Stimulated activated CD4-positive, alpha-beta T cell treated with anti-CD3 and anti-CD28 coated beads, Interleukin-2, amount 100 ng/mL, for 48 hours (primary cell): Measurements from ENCODE around the gene TMPRSS11E.
"Not testable (repeated sequence)": the region's sequence is repeated elsewhere in the genome, so short reads cannot be mapped to it uniquely, and the experiment has no call there.

Source experiments
- DNase-seq, 2 donors: peaks; one replicate each; pipeline ENCODE4 v3.0.0-alpha.2; 2020

The TMPRSS11E gene

DNA sequence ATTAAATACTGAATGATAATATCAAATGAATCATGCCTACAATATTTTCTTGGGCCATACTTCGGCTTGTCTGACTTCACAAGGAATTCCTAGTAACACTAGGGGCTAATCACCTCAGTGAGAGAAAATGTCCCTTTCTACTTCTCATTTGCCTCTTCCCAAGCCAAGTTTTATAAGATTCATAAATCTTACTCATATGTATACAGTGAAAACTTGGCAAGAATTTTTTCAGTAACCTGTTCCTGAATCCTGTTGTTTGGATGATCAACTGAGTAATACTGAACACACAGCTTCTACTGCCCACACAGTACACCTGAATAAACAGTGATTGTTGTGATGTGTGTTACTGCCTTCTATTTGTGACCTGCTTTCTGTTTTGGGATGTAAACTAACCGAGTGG is 16.5 kb downstream of the TMPRSS11E start:
- no peak for DNase-seq

DNA sequence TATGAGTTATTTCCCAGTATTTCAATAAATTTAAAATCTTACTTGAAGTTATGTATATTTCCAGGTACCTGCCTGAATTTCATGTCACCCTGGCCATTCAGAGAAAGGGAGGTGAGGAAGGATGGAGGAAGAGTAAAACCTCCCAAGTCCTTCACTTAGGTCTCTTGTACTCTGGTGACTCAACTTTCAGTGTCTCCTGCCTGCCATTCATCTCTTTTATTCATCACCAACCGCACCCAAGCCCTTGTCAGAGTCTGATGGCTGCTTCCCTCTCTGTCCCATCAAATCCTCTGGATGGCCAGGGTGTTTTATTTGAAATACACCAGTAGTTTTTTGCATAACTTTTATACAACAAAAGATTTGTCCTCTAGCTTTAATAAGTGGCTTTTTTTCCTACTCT is 17.8 kb downstream of the TMPRSS11E start:
- no peak for DNase-seq

DNA sequence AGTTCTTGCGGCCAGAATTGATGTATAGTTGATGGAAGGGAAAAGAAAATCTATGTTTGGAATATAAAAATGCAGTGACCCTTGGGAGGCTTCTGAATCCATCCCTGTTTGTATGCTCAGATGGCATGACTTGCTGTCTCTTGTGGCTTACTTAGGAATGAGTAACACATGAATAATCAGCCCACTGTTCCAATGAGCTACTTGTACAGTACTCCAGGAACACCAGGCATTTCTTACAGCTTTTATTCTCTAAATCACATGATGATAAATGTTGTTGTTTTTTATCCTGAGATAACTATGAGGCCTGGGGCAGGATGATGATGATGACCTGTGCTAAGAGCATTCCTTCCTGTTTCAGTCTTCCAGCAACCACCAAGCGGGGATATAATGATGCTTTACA is 18.9 kb downstream of the TMPRSS11E start:
- DNase-seq, result no peak

DNA sequence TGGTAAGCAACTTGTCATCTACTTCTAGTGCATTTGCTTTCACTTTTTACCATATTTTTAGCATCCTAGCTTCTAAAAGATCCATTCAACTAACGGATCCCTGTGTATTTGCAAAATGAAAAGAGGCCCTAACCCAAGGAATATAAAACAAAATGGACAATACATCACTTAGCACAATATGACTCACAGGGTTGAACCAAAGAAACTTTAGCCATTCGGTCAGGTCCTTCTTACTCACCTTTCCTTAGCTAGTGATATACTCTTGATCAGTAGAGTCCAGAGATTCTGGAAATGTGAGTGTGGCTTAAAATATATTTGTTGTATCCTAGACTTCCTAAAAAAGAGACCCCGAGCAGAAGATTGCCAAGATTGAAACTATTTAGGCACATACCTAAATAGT is 19.5 kb downstream of the TMPRSS11E start:
- no peak for DNase-seq

DNA sequence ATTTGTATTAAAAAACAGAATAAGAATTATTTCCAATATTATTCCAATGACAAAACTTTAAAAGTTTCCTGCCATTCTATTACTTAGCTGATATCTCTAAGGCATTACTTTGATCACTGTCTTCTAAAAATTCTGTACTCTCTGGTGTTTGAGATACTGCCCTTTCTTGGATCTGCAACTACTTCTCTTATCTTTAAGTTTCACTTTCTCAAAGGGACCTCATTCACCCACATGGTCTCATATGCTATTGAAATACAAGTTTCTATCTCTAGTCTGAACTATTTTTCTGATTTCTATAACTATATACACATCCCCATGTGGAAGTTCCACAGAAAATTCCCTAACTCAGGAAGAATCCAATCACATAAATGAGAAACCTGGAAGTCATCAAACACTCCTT is 22.2 kb downstream of the TMPRSS11E start:
- DNase-seq, result no peak

DNA sequence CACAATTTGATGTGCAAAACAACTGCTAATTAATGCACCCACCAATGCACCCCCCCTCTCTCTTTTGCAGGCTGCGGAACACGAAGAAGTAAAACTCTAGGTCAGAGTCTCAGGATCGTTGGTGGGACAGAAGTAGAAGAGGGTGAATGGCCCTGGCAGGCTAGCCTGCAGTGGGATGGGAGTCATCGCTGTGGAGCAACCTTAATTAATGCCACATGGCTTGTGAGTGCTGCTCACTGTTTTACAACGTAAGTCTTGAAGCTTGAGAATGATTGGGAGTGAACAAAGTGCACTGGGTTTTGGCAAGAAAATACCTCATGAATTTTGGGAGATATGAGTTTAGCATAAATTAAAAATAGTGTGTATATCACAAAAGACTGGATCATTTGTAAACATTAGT is 28.9 kb downstream of the TMPRSS11E start:
- no peak for DNase-seq

DNA sequence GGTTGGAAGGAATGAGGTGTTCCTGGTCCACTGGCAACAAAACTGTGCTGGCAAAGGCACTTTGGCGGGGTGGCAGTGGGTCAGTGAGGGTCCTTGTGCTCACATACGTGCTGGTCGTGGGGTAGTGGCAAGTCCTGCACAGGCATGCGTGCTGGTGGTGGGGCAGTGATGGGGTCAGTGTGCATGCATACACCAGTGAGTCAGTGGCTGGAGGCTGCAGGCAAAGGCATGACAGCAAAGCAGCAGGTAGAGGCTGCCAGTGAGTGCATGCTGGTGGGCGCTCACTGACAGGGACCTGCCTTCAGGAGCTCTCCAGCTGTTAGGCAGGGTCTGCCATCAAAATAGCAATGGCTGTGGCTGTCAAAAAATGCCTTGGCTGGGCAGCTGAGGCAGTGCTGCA is 42.1 kb downstream of the TMPRSS11E start:
- DNase-seq, result no peak

DNA sequence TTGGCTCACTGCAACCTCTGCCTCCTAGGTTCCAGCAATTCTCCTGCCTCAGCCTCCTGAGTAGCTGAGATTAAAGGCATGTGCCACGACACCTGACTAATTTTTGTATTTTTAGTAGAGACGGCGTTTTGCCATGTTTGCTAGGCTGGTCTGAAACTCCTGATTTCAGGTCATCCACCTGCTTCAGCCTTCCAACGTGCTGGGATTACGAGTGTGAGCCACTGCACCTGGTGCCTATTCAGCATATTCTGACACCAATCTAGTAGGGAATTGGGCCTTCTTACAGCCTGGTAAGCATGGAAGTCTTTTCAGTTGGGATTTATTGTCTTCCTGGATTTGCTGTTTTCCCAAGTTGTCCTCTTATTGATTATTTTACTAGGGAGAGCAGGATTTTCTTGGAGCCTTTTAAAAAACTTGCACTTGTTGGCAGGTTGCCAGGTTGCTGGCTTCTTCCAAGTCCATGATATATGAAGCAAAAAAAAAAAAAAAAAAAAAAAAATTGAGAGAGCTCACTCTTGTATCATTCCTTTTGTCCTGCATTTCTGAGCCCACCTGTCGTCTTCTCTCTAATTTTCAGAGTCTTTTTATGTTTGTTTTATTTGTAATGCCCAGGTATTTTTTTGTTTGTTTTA is 43.7 kb downstream of the TMPRSS11E start:
- DNase-seq, result no peak

DNA sequence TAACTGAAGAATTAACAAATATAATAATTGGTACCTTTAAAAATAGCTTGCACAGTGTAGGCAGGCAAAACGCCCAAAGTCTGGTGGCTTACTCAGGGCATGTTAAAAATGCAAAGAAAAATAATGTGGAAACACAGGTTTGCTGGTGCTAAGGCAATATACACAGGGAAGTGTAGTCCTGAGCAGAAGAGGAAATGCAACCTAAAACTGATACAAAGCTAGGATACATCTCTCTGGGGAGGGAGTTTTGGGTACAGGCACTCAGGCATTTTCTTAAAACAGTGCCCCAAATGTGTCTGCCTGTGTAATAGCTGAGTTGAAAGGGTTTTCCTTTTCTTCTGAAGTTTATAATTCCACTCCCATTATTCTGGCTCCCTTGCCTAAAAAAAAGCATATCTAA is 47.4 kb downstream of the TMPRSS11E start:
- no peak for DNase-seq

DNA sequence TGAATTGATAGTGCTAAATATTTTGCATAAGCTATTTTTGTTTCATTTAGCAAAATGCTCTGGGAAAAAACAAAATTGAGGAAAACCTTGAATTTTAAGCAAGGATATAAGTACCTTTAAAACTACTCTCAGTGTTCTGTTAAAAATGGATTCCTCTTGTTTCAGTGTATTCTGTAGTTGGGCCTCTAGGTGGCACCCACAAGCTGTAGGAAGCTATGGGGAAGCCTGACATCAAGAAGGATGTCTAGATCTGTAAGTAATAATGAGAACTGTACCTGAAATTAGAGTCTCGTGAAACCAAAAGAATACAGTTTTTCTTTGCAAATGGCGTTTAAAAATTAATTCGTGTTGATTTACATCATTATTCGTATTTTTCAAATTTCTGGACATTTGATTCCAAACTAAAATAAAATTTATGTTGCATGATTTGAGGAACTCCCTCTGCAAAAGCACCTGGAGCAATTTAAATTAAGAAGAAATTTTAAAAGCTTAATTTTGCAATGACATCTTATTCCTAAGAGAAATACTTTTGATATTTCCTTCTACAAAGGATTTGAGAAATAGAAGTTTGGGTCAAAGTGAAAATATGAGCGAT is 51.2 kb downstream of the TMPRSS11E start:
- peak; percentile 43 to 50 for DNase-seq

DNA sequence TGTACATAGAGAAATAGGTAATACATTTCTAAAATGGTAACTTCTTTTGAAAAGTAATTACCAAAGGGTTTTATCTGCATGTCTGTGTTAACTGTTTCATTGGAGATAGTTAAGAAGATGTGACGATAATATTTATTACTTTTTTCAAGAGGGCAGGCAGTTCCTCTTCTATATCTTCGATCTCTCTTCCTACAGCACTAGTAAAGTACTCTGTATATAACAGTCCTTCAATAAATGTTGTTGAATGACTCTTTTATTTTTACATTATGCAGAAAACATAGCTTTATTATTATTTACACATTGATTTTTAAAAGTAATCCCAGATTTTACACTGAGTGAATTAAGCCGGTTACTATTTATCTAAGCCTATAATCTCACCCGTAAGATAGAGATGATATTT is 51.8 kb downstream of the TMPRSS11E start:
- DNase-seq, result no peak

DNA sequence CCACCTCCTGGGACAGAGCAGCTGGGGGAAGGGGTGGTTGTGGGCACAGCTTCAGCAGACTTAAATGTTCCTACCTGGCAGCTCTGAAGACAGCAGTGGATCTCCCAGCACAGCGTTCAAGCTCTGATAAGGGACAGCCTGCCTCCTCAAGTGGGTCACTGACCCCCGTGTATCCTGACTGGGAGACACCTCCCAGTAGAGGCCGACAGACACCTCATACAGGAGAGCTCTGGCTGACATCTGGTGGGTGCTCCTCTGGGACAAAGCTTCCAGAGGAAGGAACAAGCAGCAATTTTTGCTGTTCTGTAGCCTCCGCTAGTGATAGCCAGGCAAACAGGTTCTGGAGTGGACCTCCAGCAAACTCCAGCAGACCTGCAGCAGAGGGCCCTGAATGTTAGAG is 56.2 kb downstream of the TMPRSS11E start:
- not testable (repeated sequence) for DNase-seq

DNA sequence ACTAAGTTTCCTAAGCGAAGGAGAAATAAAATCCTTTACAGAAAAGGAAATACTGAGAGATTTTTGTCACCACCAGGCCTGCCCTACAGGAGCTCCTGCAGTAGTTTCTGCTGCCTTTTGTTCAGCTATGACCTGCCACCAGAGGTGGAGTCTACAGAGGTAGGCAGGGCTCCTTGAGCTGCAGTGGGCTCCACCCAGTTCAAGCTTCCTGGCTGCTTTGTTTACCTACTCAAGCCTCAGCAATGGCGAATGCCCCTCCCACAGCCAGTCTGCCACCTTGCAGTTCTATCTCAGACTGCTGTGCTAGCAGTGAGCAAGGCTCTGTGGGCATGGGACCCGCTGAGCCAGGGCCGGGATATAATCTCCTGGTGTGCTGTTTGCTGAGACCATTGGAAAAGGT is 57.6 kb downstream of the TMPRSS11E start:
- not testable (repeated sequence) for DNase-seq

DNA sequence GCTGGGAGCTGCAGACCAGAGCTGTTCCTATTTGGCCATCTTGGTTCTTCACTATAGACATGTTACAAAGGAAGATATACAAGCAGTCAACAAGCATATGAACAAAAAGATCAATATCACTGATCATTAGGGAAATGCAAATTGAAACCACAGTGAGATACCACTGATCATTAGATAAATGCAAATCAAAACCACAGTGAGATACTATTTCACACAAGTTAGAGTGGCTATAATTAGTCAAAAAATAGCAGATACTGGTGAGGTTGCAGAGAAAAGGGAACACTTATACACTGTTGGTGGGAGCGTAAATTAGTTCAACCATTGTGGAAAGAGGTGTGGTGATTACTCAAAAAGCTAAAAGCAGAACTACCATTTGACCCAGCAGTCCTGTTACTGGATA is 58.2 kb downstream of the TMPRSS11E start:
- DNase-seq, result not testable (repeated sequence)

DNA sequence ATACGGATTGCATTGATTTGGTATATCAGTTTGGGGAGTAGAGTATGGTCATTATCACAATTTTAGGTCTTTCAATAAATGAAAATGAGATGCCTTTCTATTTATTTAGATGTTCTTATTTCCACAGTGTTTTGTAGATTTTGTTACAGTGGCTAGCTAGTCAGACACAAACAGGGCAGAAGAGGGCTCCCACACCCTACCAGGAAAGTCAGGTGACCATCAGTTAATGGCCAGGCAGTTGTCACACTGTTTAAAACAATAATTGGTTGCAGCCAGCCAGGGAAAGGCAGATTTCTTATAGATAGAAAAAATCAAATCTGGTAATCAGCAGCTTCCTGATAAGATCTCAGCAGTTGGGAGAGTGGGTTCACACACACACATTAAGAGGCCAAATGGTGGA is 71.6 kb downstream of the TMPRSS11E start:
- no peak for DNase-seq

DNA sequence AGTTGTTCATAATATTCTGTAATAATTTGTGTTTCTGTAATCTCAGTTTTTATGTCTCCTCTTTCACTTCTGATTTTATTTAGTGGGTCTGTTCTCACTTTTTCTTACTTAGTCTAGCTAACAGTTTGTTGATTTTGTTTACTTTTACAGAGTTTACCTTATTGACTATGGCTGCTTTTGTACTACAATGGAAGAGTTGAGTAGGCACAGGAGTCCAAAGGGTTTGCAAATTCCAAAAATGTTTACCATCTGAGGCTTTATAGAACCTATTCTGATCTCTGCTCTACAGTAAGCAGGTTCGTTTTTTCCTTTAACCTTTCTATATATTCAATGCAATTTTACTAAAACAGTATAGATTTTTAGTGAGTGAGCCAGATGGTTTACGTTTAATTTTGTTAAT is 73.7 kb downstream of the TMPRSS11E start:
- no peak for DNase-seq

DNA sequence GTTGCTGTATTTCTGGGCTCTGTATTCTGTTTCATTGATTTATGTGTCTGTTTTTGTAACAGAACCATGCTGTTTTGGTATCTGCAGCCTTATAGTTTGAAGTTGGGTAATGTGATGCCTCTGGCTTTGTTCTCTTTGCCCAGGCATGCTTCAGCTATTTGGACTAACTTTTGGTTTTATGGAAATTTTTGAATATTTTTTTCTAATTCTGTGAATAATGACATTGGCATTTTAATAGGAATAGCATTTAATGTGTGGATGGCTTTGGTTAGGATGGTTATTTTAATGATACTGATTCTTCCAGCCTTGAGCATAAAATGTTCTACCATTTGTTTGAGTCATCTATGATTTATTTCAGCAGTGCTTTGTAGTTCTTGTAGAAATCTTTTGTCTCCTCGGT is 75.0 kb downstream of the TMPRSS11E start:
- DNase-seq, result not testable (repeated sequence)

DNA sequence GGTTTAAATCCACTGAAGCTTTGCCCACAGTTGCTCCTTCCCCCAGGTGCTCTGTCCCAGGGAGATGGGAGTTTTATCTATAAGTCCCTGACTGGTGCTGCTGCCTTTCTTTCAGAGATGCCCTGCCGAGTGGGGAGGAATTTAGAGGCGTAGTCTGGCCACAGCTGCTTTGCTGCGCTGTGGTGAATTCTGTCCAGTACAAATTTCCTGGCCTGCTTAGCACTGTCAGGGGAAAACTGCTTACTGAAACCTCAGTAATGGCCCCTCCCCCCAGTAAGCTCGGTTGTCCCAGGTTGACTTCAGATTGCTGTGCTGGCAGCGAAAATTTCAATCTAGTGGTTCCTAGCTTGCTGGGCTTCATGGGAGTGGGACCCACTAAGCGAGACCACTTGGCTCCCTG is 88.7 kb downstream of the TMPRSS11E start:
- no peak for DNase-seq

DNA sequence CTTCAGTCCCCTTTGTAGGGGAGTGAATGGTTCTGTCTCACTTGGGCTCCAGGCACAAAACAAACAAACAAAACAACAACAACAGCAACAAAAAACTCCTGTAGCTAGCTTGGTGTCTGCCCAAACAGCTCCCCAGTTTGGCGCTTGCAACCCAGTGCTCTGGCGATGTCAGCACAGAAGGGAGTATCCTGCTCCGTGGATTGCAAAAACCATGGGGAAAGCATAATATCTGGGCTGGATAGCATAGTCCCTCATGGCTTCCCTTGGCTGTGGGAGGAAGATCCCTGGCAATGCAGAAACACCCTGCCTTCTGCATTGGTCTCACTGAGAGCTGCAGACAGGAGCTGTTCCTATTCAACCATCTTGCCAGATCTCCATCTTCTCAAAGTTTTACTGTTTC is 89.1 kb downstream of the TMPRSS11E start:
- DNase-seq, result no peak

DNA sequence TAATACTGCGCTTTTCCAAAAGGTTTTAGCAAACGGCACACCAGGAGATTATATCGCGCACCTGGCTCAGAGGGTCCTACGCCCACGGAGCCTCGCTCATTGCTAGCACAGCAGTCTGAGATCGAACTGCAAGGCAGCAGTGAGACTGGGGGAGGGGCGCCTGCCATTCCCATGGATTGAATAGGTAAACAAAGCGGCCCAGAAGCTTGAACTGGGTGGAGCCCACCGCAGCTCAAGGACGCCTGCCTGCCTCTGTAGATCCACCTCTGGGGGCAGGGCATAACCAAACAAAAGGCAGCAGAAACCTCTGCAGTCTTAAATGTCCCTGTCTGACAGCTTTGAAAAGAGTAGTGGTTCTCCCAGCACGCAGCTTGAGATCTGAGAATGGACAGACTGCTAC is 95.5 kb downstream of the TMPRSS11E start:
- not testable (repeated sequence) for DNase-seq
